Measurements from ENCODE around the gene ERN1. TPM values are rescaled to one million over a fixed set of nuclear protein-coding genes. Genes with fewer than 3 reads are reported as not detected.
A peak's percentile ranks its signal among the peaks of the same experiment; 100 is the strongest.

ERN1 gene
- total and polyA plus RNA-seq, 2 of the 13 experiments (the other 11 are each of a cell fraction or from before 2014, with no cell fraction given) = 6.0 to 12.7 TPM

GRCh38 chr17:64074704-64075426 is 55.1 kb downstream of the ERN1 start (continued):
- TF ChIP-seq ZBED4 (CRISPR knock-in tag; IDR thresholded peaks at IDR 0.05; ENCODE audit: borderline replicate concordance) = peak; percentile 57; the same call in 1 of the 2 replicates
- TF ChIP-seq ZNF274 (CRISPR knock-in tag; IDR thresholded peaks at IDR 0.05) = no peak
- peak; percentile 29; the same call in 1 of the 2 replicates for TF ChIP-seq HBP1 (CRISPR knock-in tag; IDR thresholded peaks at IDR 0.05; ENCODE audit: low read depth)
- TF ChIP-seq HMG20A (CRISPR knock-in tag; IDR thresholded peaks at IDR 0.05; ENCODE audit: borderline replicate concordance) = peak; percentile 76; the same call in 1 of the 2 replicates
- TF ChIP-seq SKI (IDR thresholded peaks at IDR 0.05; ENCODE audit: partially characterized antibody) = no peak
- peak; percentile 74 for TF ChIP-seq ZGPAT (CRISPR knock-in tag; IDR thresholded peaks at IDR 0.05)
- TF ChIP-seq KLF9 (CRISPR knock-in tag; IDR thresholded peaks at IDR 0.05; ENCODE audit: low read depth) = no peak
- peak; percentile 71 for TF ChIP-seq ZNF652 (CRISPR knock-in tag; IDR thresholded peaks at IDR 0.05; ENCODE audit: borderline replicate concordance, low read depth)
- TF ChIP-seq ZMYM2 (CRISPR knock-in tag; IDR thresholded peaks at IDR 0.05) = no peak
- no peak for TF ChIP-seq ZBTB7A (CRISPR knock-in tag; IDR thresholded peaks at IDR 0.05)
- peak; percentile 88 for TF ChIP-seq TFAP4 (IDR thresholded peaks at IDR 0.05; ENCODE audit: borderline replicate concordance, low read depth)
- 0 out of 2 replicates have a peak, but pooled peaks have one; percentile 29 for TF ChIP-seq HMG20B (CRISPR knock-in tag; conservative IDR thresholded peaks at IDR 0.05)
- peak; percentile 76; the same call in 1 of the 2 replicates for TF ChIP-seq FOXJ3 (CRISPR knock-in tag; IDR thresholded peaks at IDR 0.05; ENCODE audit: borderline replicate concordance)
- TF ChIP-seq HHEX (CRISPR knock-in tag; IDR thresholded peaks at IDR 0.05) = 0 out of 2 replicates have a peak, but pooled peaks have one; percentile 34
- peak; percentile 23; the same call in 1 of the 2 replicates for TF ChIP-seq SMYD3 (CRISPR knock-in tag; IDR thresholded peaks at IDR 0.05)
- no peak for TF ChIP-seq SAFB2 (CRISPR knock-in tag; IDR thresholded peaks at IDR 0.05; ENCODE audit: borderline replicate concordance, low read depth)
- no peak for TF ChIP-seq ZNF576 (CRISPR knock-in tag; IDR thresholded peaks at IDR 0.05)
- TF ChIP-seq ATF4 (CRISPR knock-in tag; IDR thresholded peaks at IDR 0.05) = peak in 1 of 2 experiments; percentile 91; a peak in 2 of 4 replicates
- TF ChIP-seq SOX13 (IDR thresholded peaks at IDR 0.05) = no peak
- peak in 1 of 2 experiments; percentile 86; a peak in 2 of 4 replicates for TF ChIP-seq SOX13 (CRISPR knock-in tag; conservative IDR thresholded peaks at IDR 0.05 in 1 of 2, IDR thresholded peaks at IDR 0.05 in 1 of 2)

Data from HepG2 (cell line).